Activated naive CD8-positive, alpha-beta T cell treated with anti-CD3 and anti-CD28 coated beads, Interleukin-2, amount 50 U/mL, for 16 hours (primary cell): ENCODE measurements around the gene AMELY.
"Not testable (repeated sequence)": the region's sequence is repeated elsewhere in the genome, so short reads cannot be mapped to it uniquely, and the experiment has no call there.

Experiments
- DNase-seq: peaks from one replicate; pipeline ENCODE4 v3.0.0-alpha.2; 2020; ENCODE audit warnings: low read depth, low spot score

The AMELY gene

GRCh38 chrY:6911253-6911881 is at the start of gene AMELY:
Gene AMELY, minus strand, starts transcription at chrY:6911752. Its CDS starts 39,144 bp downstream, at chrY:6872608.
- no peak for DNase-seq

GRCh38 chrY:6949947-6950346 is 38.4 kb upstream of the AMELY start:
- DNase-seq: no peak

- no peak for DNase-seq
Observed at GRCh38 chrY:6948378-6948777, 36.8 kb upstream of the AMELY start.

- no peak for DNase-seq
Observed at GRCh38 chrY:6947695-6948094, 36.1 kb upstream of the AMELY start.

GRCh38 chrY:6935497-6935896 is 23.9 kb upstream of the AMELY start:
- no peak for DNase-seq

DNA sequence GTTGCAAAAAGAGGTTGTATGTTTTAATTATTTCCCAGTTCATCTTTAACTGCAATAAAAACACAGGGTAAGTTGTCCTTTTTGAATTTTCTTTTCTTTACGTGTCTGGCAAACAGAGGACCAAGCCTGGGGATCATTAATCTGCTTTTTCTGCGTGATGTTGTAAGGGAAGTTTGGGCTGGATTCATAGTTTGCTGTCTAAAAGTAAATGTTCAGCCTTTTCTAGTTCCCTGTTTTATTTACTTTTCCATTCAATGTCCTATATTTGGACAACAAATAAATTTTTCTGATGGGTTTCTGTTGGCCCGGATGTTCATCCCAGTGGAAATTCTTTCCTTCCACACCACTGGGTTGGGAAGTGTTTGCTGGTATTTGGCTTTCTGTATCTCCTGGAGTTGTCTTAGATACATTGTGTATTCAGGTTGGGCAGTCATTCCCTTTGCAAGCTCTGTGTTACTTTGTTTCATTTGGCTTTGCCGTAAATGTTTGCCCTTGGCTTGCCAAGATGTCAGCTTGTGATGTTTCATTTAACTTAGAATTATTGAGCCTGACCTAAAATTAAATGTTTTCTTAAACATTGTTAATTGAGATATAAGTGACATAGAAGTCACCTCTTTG is 20.3 kb upstream of the AMELY start:
- no peak for DNase-seq

DNA sequence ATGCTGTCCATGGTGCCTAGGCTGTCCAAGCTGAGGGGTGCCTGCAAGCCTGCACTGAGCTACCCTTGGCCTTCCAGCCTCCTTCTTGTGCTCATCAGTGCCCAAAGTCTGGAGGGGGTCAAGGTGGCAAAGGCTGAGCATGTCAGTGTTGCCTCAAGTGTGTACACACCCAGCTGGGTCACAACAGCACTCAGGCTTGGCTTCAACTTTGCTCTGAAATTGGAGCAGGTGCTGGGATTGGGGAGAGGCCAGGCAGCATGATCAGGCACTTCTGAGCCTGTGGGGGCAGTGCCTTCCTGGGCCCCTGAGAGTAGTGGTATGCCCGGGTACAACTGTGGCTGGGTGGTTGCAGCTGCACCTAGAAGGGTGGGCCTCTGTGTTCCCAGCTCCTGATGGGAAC is 17.7 kb upstream of the AMELY start:
- DNase-seq: no peak

DNA sequence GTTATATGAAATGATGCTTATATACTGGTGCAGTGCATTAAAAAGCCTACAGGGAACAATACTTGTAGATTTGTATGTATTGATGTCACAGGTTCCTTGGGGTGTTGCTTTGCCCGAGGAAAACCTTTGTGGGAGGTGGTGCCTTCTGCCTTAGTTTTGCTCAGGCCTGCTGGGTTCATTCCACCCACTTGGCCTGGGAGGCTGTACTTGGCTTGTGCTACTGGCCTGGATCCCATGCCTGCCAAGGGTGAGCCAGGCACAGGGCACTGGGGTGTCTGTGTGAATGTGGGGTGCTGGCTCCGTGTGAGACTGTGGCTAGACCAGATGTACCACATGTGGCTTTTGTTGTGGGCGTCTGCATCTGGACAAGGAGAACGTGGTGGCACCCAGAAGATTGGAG is 16.7 kb upstream of the AMELY start:
- DNase-seq: no peak

DNA sequence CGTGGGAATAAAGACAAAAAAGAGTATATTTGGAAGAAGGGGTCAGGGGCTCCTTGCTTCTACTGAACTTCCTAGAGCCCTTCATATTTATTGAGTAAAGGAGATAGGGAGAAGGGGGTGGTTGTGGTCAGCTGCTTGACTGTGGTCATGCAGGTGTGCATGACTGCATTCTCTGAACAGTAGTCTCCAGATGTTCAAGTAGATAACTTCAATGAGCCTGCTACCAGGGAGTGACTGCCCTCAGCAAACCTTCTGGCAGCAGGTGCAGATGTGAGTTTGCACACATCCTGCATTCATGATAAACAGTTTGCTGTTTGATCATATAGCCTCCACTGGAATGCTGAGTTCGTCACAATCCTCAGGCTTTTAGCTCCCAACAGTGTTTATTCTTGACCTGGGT is 9.5 kb upstream of the AMELY start:
- DNase-seq: no peak

DNA sequence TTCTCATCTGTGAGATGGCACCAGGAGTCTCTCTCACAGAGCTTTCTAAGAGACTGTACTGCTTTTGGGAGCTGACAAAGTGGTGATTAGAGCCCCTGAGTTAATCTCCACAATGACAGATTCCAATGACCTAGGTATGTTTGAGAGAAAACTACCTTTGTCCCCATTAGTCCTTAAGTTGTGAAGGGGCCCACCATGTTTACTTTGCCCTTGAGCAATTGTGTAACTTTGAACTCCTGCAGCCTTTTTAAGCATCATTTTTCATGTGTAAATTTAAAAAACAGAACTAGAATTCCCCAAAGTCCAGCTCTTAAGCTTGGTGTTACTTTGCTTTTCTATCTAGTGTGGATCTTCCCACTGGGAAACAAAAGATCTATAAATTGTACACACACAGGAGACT is 1.8 kb upstream of the AMELY start:
- no peak for DNase-seq

- DNase-seq: no peak
Observed at GRCh38 chrY:6910372-6911252, 940 bp downstream of the AMELY start, which contains the start of gene TBL1Y. Gene TBL1Y, plus strand, starts transcription at chrY:6910697. Its CDS starts 114,388 bp downstream, at chrY:7025085.

DNA sequence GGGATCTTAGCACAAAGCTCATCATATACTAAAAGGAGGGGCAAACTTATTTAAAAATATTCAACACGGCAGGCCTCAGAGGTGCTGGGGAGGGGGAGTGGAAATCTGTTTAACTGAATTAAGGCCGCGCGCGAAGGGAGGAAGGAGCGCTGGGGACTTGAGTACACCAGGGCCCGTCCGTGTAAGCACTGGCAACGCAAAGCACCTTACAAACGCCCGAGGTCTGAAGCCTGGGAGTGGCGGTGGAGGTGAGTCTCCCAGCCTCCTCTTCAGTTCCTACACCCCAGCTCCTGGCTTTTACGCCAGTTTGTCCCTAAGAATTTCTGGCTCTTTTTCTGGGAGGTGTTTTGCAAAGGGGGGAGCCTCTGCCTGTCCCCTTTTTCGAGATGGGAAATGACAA is 1.7 kb downstream of the AMELY start:
- no peak for DNase-seq

DNA sequence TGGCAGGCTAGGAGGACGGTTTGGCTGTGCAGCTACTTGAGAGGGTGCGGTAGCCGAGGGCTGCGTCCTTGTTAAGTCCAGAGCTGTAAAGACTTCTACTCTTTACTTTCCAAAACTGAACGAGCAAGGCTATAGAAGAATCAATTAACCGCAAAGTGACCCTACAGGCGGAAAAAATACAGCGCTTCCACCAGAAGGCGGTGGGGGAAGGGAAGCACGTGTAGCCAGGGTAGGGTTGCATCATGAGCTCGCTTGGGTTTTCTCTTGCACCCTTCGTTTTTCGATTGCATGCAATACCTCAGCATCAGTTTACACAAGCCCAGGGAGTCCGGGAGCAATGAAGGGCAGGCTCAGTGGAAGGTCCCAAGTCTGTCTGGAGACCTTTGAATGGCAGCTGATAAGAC is 2.4 kb downstream of the AMELY start:
- DNase-seq: no peak

DNA sequence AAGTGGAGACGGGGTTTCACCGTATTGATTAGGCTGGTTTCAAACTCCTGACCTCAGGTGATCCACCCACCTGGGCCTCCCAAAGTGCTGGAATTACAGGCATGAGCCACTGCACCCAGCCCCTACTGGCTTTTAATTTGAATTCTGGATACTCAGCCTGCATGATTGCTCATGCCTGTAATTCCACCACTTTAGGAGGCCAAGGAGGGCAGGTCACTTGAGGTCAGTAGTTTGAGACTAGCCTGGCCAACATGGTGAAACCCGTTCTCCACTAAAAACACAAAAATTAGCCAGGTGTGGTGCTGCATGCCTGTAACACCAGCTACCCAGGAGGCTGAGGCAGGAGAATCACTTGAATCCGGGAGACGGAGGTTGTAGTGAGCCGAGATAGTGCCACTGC is 3.5 kb downstream of the AMELY start:
- DNase-seq: not testable (repeated sequence)

DNA sequence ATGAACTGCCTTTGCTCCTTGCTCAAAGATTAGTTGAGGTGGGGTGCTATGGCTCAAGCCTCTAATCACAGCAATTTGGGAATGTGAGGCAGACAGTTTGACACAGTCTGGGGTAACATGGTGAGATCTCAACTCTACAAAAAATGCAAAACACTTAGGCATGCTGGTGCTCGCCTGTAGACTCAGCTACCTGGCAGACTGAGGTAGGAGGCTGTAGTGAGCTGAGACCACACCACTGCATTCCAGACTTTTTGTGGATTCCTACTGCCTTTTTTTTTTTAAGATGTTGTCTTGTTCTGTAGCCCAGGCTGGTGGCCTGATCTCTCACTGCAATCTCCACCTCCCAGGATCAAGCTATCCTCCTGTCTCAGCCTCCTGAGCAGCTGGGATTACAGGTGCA is 4.0 kb downstream of the AMELY start:
- no peak for DNase-seq

DNA sequence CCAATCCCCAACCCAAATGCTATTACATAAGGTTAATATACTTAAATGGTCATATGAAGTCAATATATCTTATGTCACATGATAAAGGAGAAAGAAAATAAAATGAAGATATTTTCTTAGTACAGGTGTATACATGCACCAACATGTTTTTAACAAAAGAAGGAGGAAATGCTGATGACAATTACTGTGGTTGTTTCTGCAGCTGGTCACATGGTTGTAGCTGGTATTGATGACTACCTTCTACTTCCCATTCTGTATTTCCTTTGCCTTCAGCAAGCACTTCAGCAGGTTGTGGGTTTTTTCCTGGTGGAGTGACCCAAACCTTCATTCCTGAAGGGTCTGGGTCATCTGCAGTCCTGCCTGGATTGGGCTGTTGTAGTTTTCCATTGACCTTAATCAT is 9.4 kb downstream of the AMELY start:
- DNase-seq: not testable (repeated sequence)

GRCh38 chrY:6895236-6895635 is 16.3 kb downstream of the AMELY start:
- no peak for DNase-seq

GRCh38 chrY:6894496-6894895 is 17.1 kb downstream of the AMELY start:
- DNase-seq: no peak

GRCh38 chrY:6849384-6849783 is 62.2 kb downstream of the AMELY start:
- DNase-seq: no peak

DNA sequence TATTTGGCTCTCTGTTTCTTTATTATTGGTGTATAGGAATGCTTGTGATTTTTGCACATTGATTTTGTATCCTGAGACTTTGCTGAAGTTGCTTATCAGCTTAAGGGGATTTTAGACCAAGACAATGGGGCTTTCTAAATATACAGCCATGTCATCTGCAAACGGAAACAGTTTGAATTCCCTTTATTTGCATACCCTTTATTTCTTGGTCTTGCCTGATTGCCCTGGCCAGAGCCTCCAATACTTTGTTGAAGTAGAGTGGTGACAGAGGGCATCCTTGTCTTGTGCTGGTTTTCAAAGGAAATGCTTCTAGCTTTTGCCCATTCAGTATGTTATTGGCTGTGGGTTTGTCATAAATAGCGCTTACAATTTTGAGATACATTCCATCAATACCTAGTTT is 68.9 kb downstream of the AMELY start:
- DNase-seq: not testable (repeated sequence)
